RWPE1 (cell line): ENCODE measurements around the gene EMP2.

Source experiments
- CTCF ChIA-PET: fragments of 350-600 bp; sonication (Branson Sonifier 250); formaldehyde crosslinking; extraction: SDS; loops from one replicate; lab custom pipeline; 2021; lab: Yijun Ruan, JAX
- POLR2A ChIA-PET: fragments of 400-600 bp; formaldehyde crosslinking; extraction: SDS; loops from one replicate; lab custom pipeline; 2020; ENCODE audit warnings: antibody characterized with exemption; ENCODE audit not compliant: low non-redundant PET; lab: Yijun Ruan, JAX
- DNase-seq: peaks from one replicate; pipeline ENCODE4 v3.0.0; 2012; ENCODE audit warnings: low spot score
- H3K27ac ChIP-seq: fragments of 450-650 bp; 2 replicates; pipeline ENCODE4 v1.5.1; 2017
- TF ChIP-seq, protein P1 (sequence below): fragments of 450-650 bp; conservative IDR thresholded peaks from 2 replicates; pipeline ENCODE4 v1.5.1; 2017; ENCODE audit warnings: low read depth, mild to moderate bottlenecking

The EMP2 gene

DNA sequence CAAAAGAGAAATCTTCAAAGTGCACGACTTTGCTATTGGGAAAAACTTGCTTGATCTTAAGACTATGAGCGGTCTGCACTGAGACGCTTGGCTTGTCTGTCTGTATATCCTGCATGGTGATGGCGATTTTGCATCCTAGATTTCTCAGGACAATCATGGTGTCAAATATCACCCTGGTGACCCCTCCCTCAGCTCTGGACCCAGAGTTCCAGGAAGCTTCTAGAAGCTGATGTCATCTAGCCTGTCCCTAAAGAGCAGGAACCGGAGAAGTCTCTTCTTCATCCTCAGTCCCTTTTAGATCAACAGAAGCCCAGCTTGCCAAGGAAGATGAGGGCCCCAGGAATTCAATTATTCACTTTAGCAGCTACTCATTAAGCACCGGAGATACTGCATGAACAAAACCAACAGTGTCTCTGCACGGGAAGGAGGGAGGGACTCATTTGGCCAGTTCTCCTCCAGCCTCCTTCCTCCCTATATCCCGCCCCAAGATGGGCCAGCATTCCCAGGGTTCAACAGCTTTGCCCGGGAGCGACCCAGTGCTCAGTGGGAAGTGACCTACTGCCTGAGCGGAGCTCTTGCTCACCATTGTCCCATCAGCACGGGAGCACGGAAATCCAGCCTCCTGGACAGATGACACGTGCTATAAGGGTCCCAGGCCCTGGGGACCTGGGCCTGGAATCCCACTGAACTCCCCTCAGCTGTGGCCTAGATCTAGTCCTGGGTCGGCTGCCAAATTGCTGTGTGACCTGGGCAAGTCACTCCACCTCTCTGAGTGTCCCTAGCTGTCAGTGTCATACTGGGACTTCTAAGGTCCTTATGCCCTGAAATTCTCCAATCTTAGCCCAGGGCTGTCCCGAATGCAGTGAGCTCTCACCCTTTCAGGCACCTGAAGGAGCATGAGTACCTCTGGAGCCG is 3.8 kb downstream of the EMP2 start:
- CTCF ChIA-PET: interaction anchor here (0.6 kb wide), 1 partner anchor 1956 kb away, joined by 3 read pairs; no protein-coding TSS in a partner anchor
- POLR2A ChIA-PET: no interaction called here
- peak overlapping the region; percentile 6; the same call in 1 of the 2 replicates for H3K27ac ChIP-seq
- no peak for DNase-seq
- TF ChIP-seq, protein P1, sequence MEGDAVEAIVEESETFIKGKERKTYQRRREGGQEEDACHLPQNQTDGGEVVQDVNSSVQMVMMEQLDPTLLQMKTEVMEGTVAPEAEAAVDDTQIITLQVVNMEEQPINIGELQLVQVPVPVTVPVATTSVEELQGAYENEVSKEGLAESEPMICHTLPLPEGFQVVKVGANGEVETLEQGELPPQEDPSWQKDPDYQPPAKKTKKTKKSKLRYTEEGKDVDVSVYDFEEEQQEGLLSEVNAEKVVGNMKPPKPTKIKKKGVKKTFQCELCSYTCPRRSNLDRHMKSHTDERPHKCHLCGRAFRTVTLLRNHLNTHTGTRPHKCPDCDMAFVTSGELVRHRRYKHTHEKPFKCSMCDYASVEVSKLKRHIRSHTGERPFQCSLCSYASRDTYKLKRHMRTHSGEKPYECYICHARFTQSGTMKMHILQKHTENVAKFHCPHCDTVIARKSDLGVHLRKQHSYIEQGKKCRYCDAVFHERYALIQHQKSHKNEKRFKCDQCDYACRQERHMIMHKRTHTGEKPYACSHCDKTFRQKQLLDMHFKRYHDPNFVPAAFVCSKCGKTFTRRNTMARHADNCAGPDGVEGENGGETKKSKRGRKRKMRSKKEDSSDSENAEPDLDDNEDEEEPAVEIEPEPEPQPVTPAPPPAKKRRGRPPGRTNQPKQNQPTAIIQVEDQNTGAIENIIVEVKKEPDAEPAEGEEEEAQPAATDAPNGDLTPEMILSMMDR: no peak

DNA sequence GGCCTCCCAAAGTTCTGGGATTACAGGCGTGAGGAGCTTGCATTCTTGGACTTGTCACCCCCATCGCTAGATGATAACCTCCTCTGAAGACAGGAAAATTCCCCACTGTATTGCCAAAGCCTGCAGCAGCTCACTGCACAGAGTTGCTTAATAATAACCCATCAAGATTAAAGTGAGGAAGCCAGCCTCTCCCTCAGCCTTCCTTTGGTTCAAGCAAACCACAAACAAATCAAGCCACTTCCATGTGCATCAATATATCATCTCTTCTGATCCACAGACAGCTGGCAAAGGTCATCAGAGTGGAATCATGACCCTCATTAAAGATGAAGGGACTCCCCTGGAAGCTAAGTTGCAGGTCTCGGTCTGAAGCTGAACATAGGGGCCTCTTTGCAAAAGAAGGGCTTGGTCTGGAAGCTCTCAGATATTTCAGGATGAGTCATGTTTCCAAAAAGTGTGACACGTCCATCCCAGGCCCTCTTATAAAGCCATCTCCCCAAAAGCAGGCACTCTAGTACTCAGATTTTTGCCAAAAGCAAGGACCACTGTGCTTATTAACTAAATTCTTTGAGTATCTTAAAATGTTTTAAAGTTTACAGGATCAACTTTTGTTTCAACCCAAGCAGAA is 4.8 kb downstream of the EMP2 start:
- H3K27ac ChIP-seq: no peak overlapping the region
- CTCF ChIA-PET: no interaction called here
- DNase-seq: no peak
- POLR2A ChIA-PET: interaction anchor here (1.1 kb wide), 1 partner anchor 11 kb away, joined by 4 read pairs; no protein-coding TSS in a partner anchor
- TF ChIP-seq, protein P1: no peak

GRCh38 chr16:10572611-10573010 is 7.8 kb downstream of the EMP2 start:
- TF ChIP-seq, protein P1: no peak
- POLR2A ChIA-PET: no interaction called here
- DNase-seq: no peak
- H3K27ac ChIP-seq: no peak overlapping the region
- CTCF ChIA-PET: no interaction called here

DNA sequence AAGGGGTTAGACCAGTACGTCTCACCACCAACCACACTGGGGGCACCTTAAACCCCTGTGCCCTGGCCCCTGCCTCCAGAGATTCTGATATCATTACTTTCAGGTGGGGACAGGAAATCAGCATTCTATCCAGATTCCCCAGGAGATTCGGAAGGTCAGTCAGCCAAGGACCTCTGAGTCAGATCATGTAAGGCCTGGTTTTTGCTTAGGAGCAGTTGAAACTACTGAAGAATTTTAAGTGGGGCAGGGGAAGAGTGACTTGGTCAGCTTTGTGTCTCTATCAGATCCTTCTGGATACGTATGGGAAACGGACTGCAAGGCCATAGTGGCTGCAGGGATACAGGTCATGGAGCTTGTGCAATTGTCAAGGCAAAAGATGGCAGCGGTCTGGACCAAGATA is 9.0 kb downstream of the EMP2 start:
- CTCF ChIA-PET: interaction anchor here (0.5 kb wide), 1 partner anchor 1324 kb away, joined by 4 read pairs; no protein-coding TSS in a partner anchor
- no peak for DNase-seq
- TF ChIP-seq, protein P1: no peak
- POLR2A ChIA-PET: no interaction called here
- H3K27ac ChIP-seq: no peak overlapping the region

DNA sequence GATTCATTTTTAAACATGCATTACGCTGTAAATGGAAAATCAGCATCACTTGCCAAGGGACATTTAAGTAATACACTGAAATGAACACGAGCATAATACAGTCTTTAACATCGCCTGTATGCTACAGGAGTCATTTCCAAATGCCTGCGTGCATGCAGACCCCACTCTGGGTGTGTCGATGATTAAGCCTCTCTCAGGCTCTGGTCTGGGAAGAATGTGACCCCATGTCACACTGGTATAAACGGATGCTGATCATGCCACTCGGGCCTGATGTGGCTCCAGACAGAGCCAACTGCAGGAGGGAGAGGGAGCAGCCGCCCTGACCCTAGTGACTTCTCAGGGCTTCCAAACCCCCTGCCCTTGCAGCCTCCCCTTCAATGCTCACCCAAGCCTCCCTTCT is 10.8 kb downstream of the EMP2 start:
- no peak overlapping the region for H3K27ac ChIP-seq
- TF ChIP-seq, protein P1: no peak
- ChIA-PET POLR2A (no interaction called here), CTCF (no interaction called here)
- no peak for DNase-seq

DNA sequence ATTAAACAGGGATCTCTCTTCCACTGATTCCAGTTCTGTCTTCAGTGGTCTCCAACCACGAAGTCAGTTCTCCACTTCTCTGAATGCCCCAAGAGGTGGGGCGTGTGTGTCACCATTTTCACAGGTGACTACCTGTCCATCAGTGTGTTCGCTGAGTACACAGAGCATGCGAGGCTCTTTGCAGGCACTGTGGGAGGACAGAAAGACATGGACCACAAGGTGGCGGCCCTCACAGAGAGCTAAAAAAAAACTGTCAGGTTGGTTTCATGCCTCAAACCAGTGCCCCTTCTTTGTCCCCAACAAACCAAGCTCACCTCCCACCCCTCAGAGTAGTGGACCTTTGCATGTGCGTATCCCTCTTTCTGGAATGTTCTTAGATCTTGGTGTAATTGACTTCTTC is 13.8 kb downstream of the EMP2 start:
- TF ChIP-seq, protein P1: no peak
- ChIA-PET CTCF (interaction anchor here (1.1 kb wide), 1 partner anchor 352 kb away, joined by 3 read pairs; no protein-coding TSS in a partner anchor), POLR2A (no interaction called here)
- DNase-seq: no peak
- H3K27ac ChIP-seq: no peak overlapping the region
